GM19324 (cell line): Measurements from ENCODE around the gene SMTN.
"Not testable (repeated sequence)": the region's sequence is repeated elsewhere in the genome, so short reads cannot be mapped to it uniquely, and the experiment has no call there.

Experiments used
- ATAC-seq: cut with Tn5 transposase; IDR thresholded peaks from one replicate; pipeline ENCODE4 v1.9.1; 2021; ENCODE audit warnings: mild to moderate bottlenecking, moderate library complexity; ENCODE audit not compliant: unreplicated experiment, low FRiP score

SMTN gene

DNA sequence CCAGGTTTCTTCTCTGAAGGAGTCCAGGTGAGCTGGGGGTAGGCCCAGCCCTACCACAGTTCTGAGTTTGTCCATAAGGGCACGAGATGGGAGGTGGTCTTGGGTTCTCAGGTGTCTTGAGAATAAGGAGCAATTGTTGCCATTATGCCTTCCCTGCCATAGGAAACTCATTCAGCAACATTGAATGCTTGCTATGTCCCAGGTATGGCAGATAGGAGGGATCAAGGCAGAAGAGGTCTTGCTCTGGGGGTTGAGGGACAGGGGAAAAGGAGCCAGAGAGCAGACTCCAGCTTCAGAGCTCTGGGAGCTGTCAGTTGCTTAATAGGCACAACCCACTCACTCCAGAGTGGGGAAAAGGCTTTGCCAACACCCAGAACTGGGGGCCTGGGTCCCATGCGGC is 22.0 kb downstream of the SMTN start:
- no peak for ATAC-seq

GRCh38 chr22:31103899-31104694 is 23.0 kb downstream of the SMTN start:
- ATAC-seq: no peak

GRCh38 chr22:31104869-31105268 is 23.8 kb downstream of the SMTN start:
- no peak for ATAC-seq

- ATAC-seq: no peak
Observed at GRCh38 chr22:31105282-31105929, 24.3 kb downstream of the SMTN start.

DNA sequence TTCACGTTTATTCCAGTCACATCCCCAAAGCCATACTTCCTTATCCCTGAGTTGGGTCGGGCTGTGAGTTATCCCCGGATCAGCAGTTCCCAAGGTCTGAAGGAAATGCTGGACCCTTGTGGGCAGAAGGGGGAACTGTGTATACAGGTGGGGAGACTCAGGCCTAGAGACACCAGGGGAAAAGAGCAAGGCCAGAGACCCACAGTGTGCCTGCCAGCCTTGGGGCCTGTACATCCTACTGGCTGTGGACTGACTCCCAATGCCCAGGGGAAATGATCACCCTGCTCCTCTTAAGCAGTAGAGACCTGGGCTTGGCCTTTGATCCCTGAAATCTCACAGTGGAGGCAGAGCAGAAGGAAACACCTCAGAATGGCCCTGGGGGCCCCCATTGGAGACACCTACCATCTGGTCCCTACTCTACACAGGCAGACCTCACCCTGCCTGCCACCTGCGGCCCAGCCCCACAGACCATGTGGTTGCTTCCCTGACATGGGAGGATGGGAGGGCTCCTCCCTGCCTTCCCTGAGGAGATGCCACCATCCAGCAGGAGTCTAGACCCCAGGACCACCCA is 25.0 kb downstream of the SMTN start:
- ATAC-seq: no peak

DNA sequence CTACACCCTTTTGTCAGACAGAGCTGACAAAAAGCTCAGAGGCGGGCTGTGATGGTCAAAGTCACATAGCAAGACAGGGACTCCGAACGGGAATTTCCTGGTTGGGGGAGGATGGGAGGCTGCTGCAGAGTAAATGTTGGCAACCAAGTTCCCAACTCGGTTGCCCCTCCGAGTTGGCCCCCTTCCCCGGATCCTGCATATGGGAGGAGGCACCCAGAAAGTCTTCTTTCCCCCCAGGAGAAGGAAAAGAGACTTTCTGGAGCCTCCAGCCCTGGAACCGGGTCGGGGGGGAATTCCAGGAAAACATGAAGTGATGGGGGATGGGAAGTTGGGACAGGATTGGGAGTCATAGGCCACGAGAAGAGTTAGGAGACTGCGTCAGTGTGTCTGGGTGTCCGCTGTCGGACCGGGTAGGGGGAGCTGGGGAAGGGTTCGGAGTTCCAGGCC is 25.6 kb downstream of the SMTN start:
- ATAC-seq: no peak

GRCh38 chr22:31107178-31107893 is 26.2 kb downstream of the SMTN start, which contains the start of gene SELENOM:
TSS of gene SELENOM (minus strand) at chr22:31107568. CDS start at chr22:31107505, 63 bp downstream.
- ATAC-seq: peak; percentile 86

DNA sequence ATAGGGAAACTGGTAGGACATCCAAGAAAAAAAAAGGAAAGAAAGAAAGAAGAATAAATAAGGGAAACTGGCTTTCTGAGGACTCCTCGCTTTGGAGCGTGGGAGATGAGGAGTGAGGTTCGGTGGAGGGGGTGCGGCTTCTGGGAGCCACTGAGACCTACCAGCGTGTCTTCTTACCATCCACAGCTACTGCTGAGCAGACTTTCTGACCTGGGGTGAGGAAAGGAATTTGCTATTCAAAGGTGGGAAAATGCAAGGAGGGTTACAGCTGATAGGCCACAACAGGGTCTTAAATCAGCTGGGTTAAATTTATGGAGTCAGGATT is 26.7 kb downstream of the SMTN start:
- peak; percentile 23 for ATAC-seq

DNA sequence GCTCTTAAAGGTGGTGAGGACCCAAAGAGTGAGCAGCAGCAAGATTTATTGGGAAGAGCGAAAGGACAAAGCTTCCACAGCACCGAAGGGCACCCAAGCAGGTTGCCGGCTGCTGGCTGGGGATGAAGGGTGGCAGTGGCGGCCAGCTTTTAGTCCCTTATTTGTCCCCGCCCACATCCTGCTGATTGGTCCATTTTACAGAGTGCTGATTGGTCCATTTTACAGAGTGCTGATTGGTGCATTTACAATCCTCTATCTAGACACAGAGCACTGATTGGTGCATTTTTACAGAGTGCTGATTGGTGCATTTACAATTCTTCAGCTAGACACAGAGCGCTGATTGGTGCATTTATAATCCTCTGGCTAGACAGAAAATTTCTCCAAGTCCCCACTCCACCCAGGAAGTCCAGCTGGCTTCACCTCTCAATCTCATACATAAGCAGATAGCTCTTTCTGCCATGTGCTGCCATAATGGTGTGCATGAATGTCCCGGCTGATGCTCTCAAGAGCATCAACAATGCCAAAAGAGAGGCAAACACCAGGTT is 31.5 kb downstream of the SMTN start:
- not testable (repeated sequence) for ATAC-seq

- ATAC-seq: no peak
Observed at GRCh38 chr22:31118046-31118820, 37.1 kb downstream of the SMTN start.

GRCh38 chr22:31119026-31119717 is 38.1 kb downstream of the SMTN start:
- ATAC-seq: no peak

- ATAC-seq: no peak
Observed at GRCh38 chr22:31120230-31120629, 39.1 kb downstream of the SMTN start.

GRCh38 chr22:31120642-31121041 is 39.5 kb downstream of the SMTN start:
- no peak for ATAC-seq

DNA sequence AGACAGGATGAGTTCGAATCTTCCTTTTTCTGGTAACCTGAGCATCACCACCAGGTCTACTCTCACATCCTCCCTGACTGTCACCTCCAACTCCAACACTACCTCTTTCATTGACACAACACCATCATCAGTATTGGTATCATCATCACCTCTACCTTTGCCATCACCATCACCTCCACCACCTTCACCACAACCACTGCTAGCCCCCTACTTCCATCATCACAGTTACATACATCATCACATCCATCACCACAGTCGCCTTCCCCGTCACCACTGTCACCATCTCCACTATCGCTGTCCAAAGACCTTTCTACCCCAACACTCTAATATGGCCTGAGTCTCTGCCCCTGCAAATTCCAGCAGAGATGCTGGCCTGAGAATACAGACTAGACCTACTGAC is 40.3 kb downstream of the SMTN start:
- no peak for ATAC-seq

GRCh38 chr22:31122196-31122531 is 41.0 kb downstream of the SMTN start:
- ATAC-seq: no peak

DNA sequence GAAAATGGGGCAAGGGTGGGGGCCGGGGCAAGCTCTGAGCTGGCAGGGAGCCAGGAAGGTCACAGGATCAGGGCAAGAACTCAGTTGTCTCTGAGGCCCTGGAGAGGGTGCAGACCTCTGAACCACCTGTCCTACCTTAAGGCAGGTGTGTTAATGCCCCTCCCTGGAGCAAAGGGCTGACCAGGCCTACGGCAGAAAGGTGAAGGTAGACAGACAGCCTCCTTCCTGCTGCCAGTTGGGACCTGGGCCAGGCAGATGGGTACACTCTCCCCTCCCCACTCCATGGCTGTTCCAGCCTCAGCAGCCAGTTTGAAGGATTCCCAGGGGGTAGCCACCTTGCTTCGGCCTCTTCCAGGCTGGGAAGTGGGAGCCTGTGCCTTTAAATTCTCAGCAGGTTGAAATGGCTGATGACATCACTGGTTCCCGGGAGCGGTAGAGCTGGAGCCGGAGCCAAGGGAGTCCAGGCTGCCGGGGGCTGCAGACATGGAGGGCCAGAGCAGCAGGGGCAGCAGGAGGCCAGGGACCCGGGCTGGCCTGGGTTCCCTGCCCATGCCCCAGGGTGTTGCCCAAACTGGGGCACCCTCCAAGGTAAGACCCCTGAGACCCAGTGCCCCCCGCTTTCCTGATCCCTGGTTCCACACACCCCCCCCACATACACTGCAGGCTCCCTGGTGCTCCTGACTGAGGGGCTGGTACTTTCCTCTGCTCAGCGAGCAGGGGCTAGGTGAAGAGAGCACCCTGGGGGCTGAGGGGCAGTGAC is 41.6 kb downstream of the SMTN start, which contains the start of gene INPP5J:
Gene INPP5J, plus strand, starts transcription at position 435 of the 760 bp plus-strand sequence. Its CDS starts 49 bp downstream, at position 484.
- no peak for ATAC-seq

DNA sequence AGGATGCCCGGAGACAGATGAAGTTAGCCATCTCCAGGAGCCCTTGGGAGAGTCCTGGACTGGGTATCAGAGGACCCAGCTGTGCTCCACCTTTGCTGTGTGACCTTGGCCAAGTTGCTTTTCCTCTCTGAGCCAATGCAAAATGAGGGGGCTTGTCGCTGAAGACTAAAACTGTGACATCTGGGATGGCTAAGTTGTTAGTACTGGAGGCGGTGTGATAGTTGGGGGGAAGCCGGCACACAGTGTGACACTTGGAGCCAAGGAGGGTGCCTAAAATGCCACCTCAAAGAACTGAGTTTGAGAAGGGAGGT is 42.1 kb downstream of the SMTN start:
- no peak for ATAC-seq

- no peak for ATAC-seq
Observed at GRCh38 chr22:31124290-31124689, 43.2 kb downstream of the SMTN start.
